ENCODE data around the gene INPP4B.
"Not testable (repeated sequence)": the region's sequence is repeated elsewhere in the genome, so short reads cannot be mapped to it uniquely, and the experiment has no call there.

Gene INPP4B

DNA sequence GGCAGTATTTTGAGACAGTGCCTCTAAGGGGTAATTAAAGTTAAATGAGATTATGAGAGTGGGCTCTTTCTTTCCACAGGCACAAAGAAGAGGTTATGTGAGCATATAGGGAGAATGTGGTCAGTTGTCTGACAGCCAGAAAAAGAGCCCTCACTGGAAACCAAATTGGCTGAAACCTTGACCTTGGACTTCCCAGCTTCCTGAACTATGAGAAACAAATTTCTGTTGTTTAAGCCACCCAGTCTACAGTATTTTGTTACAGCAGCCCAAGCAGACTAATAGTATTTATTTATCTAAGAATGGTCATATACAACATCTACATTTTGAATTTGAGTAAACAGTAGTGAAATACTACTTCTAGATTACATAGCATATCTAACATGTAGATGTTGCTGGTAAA lies 736.0 kb downstream of the INPP4B start:
- no peak for DNase-seq

DNA sequence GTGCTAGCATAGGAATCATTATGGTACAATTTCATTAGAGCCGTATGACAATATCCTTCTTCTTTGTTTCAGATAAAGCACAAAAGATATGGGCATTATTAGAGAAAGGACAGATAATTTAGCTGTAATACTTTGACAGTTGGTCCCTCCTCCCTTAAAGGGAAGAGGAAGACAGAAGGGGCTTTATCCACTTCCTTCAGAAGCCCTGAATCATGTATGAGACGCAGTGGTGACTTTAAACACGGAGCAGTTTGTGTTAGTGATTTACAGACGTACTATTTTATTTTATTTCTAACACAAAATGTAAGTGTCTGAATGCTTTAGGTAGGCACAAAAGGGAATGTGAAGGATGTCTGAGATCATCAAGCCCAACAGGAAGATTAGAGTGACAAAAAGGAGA lies 742.1 kb downstream of the INPP4B start:
- no peak for DNase-seq

DNA sequence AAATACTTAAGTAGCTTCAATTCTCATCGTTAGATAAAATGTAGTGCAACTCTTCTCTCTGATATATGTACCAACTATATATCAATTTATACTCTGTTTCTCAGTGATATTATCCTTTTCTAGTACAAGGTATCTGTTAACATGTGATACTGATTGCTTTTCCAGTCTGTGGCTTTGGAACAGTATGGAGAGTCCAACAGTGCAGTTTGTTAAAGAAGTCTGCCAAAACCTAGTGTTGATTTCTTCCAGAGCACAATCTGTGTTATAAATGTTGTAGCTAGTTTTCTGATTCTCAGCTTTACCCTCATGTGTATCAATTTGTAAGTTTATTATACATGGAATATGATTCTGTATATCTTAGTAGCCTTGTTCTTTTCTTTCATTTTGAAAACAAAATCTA lies 744.7 kb downstream of the INPP4B start:
- no peak for DNase-seq

DNA sequence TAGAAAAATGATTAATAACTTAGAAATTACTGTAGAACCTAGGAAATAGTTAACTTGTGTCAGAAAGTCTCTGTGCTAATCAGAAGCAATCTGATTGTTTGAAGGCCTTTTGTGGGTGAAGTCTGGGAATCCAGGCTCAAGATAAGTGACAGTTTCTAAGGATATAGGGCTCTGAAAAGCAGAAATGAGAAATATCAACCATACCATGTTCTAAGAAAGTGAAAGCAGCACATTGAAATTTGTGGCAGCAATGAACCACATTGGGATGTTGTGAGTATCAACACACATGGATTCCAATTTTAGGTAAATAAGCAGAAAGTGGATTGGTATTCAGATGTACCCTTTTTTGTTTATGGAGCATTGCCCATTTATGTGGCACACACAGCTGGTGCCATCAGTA lies 745.2 kb downstream of the INPP4B start:
- no peak for DNase-seq

DNA sequence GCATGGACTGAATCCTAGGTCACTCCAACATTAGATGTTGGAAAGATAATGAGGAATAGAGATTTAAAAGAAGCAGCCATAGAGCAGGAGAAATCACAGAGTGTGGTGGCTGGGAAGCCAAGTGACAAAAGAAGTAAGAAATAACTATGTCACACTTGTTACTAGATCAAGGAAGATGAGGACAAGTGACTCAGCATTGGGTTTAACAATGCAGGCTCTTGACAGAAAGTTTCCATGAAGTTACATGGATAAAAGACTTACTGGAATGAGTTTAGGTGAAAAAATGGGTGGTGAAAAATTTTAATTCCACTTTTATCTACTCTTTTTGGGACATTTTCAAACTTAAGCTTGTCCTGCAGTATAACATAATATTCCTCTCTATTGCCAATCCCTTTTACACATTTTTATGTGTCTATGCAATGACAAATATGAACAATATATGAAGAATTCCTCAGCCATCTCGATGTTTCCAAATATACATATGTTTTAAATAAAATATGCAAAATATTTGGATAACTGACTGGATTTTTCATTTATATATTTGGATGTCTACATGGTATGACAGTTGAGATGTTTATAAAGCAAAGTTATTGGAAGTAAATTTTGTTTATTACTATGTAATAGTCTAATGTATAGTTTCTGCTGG lies 747.1 kb downstream of the INPP4B start:
- no peak for DNase-seq

DNA sequence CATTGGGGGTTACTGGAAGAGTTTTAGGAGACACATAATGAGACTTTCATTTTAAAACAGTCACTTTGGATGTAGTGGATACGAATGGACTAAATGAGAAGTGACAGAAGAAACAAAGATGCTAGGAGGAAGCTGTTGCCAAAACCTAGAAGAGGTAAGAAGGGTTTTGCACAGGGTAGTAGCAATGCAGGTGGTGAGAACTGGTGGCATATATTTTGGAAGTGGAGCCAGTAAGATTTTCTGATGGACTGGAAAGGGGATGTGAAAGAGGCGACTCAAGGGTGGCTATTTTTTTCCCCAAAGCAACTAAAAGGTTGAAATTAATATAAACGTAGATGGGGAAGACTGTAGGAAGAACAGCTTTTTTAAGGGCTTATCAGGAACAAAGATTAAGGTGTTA lies 747.7 kb downstream of the INPP4B start:
- DNase-seq, result no peak

DNA sequence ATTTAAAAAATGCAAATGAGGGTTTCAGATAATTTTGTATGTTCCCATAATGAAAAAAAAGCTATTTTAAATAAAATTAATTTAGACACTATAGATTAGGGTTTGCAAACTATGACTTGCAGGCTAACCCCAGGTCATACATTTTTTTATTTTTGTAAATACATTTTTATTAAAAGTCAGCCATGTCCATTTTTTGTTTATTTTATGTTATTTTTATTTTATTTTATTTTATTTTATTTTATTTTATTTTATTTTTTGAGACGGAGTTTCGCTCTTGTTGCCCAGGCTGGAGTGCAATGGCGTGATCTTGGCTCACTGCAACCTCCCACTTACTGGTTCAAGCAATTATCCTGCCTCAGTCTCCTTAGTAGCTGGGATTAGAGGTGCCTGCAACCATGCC lies 749.1 kb downstream of the INPP4B start:
- no peak for DNase-seq

DNA sequence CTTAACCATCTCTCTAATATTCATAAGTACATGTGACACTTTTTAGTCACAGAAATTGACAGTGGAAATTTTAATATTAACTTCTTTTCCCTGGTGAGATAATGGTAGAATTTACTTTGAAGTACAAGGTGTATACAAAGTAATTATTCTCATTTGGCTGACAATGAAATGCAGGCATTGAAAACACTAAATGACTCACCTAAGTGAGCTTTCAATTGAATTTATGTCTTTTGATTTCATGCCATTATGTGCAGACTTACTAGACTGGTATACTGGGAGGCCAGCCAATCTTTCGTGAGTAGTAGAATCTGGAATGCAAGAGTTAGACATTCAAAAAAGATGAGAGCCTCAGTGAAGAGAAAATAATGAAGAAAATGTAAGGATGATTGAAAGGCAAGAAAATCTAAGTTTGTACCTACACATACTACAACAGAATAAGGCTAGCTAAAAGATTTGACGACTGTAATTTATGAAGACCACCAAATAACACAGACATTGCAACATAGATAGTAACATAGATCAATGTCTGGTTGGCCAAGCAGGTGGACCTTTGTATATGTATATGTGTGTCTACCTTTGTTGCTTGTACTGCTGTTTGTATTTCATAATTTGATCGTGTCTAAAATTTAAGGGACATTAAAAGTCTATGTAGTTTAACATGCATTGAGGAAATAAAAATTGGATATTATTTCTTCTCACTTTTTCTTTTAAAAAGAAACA lies 750.1 kb downstream of the INPP4B start:
- no peak for DNase-seq

DNA sequence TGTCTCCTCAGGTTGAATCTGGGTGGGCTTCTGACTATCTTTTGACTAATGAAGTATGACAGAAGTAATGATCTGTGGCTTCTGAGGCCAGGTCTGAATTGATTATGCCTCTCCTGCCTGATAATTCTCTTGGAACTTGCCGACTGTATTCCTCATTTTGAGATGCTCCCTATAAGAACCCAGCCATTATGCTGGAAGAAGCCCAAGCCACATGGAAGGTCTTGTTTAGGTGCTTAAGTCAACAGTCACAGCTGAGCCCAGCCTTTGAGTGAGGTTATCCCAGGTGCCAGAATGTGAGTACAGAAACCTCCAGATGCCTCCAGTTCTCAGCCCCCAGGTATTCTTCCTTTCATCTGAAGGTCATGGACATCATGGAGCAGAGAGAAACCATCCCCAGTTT lies 753.2 kb downstream of the INPP4B start:
- no peak for DNase-seq

DNA sequence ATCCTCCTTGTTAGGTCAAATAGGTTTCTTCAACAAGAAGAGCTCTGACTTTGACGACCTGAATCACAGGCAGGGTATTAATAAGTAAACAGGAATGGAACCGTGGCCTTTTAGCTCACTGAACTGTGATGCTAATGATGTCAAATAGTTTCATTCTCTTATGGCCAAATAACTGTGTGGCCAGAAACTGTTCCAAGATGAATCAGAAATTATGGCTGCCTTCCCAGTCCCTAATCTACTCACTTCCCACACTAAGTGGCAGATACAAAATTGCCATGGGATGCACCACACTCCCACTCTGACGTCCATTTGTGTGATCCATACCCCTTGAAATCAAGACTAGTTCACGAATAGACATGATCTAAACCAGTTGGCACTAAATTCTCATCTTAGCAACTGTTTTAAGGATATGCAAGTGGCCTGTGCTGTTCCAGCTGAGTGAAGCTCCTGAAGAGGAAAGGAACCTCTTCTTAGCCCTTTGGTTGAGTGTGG lies 754.4 kb downstream of the INPP4B start:
- no peak for DNase-seq

DNA sequence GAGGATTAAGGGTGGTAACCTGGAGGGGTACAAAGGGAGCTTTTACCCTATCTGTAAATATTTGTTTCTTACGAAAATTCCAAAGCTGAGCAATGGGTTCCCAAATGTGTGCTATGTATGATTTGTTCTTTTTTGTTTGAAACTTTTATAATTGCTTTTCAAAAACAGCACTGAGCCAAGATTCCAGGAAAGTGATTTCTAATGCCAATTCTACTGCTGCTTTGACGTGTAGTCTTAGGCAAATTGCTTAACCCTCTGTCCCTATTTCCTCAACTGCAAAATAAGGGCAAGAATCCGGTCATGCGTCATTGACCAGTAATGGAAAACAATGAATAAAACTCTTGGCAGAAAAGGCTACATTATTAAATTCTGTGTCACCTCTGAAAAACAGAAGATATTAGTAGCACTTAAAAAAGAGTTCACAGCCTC lies 755.0 kb downstream of the INPP4B start:
- DNase-seq, result no peak

DNA sequence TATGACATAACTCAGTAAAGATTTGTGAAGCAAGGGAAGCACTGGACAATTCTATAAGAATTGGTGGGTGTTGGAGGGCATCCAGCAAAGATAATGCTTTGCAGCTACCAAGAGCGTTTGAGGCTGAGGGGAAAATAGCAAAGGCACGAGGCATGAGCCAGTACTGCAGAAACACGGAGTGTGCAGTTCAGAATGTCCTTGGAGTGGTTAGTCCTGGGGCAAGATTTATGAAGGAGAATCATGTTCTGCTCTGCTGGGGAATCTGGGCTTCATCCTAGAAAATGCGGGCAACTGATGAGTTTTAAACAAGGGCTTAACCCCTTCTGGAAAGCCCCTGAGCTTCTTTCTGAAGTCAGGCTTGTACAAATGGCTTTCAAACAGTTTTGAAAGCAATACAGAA lies 757.2 kb downstream of the INPP4B start:
- DNase-seq, result no peak

DNA sequence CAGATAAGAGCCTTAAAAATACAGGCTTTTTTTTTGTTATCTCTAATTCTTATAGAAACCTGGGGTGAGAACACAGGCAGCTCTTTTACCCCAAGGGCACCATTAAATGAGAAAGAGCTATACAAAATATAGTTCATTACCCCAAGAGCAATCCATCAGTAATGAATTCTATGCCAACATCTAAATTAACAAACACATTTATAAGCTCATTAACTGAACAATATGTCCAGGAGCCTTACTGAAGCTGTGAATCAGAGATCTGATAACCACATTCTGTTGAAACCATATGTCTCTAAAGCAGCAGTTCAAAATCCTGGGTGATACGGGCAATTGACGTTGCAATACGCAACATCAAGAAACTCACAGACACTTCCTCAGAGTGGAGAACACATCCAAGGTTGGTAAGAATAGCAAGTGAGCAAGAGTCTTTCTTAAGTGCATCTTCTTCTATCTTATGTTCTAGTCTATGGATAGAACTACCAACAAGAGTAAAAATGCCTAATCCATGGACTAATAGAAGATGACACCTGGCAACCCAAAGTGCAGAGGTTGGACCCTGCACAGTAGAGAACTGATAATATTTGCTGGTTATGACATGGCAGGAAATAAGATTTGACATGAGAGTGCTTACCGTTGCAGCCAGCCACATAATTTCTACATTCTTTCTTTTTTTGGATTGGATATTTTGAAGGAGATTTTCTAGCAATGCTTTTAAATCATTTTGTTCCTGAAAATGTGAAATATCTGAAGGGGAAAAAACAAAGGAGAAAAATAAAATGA lies 760.4 kb downstream of the INPP4B start:
- no peak for DNase-seq

DNA sequence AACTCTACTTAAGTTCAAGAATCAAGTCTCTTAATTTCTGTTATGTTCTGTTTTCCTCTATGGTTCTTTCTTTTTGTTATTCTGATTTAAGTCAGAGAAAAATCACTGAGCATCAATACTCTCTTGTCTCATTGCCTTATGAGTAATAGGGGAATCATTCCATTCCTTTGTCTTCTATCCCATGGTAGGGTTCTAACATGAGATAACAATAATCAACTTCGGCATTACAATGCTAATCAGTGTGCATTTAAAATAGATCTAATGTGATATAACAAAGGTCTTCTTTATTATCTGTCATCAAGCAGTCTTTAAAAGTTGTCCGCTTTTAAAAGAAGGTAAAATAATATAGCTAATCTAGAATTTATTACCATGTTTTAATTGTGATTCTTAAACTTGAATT lies 762.8 kb downstream of the INPP4B start:
- no peak for DNase-seq

DNA sequence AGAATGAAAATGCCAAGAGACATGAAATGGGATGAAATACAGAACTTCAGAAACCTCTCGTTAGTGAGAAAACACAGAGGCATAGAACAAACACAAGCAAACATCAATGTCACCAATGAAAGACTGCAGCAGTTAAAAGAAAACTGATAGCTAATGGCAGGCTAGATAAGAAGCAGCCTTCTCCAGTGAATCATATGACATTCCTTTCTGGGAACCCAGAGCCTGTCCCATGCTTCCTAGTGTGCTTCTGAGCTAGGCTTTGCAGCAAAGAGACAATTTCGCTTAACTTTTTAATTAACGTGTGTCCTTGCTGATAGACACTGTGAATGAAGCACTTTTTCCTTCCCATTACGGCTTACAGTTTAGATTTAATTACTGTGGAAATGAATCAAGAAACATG lies 765.1 kb downstream of the INPP4B start:
- DNase-seq, result no peak

DNA sequence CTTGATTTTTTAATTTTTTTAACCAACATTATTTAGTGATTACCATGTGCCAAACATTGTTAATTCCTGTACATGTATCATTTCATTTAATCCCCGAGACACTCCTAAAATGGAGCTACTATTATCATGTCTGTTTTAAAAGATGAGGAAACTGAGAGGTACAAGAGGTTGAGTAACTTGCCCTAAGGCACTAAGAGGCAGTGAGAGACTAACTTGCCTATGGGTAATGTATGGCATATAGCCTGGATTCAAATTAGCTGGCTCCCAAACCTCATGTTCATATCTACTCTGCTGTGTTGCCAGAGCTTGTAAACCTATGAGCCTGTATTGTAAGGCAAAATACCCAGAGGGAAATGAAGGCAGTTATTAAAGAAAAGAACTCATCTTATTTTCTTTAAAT lies 766.1 kb downstream of the INPP4B start:
- DNase-seq, result no peak

DNA sequence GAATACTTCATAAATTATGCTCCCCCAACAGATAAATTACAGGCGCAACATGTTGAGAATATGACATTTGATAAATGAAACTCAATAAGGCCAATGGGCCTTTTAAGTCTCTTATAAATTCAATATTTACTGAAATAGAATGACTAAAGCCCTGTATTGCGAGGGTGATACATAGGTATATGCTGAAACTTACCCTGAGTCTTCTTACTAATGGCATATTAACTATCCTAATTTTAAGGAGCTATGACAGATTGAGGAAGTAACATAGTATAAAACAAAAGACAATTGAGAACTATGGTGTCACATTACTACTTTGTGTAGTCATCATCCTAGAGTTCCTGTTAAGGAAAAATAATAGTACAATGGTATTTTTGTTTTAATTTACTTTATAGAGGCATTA lies 769.1 kb downstream of the INPP4B start:
- no peak for DNase-seq

DNA sequence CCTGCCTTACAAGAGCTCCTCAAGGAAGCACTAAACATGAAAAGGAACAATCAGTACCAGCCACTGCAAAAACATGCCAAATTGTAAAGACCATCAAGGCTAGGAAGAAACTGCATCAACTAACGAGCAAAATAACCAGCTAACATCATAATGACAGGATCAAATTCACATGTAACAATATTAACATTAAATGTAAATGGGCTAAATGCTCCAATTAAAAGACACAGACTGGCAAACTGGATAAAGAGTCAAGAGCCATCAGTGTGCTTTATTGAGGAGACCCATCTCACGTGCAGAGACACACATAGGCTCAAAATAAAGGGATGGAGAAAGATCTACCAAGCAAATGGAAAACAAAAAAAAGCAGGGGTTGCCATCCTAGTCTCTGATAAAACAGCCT lies 777.8 kb downstream of the INPP4B start:
- not testable (repeated sequence) for DNase-seq

DNA sequence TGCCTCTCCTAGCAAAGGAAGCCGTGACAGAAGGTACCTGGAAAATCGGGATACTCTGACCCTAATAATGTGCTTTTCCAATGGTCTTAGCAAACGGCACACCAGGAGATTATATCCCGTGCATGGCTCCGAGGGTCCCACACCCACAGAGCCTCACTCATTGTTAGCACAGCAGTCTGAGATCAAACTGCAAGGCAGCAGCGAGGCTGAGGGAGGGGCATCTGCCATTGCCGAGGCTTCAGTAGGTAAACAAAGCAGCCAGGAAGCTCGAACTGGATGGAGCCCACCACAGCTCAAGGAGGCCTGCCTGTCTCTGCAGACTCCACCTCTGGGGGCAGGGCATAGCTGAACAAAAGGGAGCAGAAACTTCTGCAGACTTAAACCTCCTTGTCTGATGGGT lies 779.5 kb downstream of the INPP4B start:
- DNase-seq, result not testable (repeated sequence)

DNA sequence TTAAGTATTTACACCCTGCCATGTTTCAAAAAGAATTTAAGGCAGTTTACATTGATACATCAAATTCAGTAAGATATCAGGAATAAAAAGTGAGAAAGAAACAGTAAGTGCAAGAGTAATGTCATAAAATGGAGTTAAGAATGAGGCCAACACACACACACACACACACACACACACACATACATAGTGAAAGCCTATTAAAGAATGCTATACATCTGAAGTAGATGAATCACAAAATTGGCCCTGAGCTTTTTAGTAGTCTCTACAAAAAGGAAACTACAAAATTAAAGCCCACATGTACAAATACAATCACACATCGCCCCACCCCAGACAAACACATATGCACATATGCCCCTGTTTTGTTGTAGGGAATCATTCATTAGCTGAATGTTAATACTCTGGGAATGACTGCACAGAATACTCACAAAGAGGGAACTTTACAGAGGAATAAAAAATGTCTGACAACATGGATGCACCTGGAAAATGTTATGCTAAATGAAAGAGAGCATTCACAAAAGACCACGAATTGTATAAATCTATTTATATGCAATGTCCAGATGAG lies 780.9 kb downstream of the INPP4B start:
- no peak for DNase-seq

DNA sequence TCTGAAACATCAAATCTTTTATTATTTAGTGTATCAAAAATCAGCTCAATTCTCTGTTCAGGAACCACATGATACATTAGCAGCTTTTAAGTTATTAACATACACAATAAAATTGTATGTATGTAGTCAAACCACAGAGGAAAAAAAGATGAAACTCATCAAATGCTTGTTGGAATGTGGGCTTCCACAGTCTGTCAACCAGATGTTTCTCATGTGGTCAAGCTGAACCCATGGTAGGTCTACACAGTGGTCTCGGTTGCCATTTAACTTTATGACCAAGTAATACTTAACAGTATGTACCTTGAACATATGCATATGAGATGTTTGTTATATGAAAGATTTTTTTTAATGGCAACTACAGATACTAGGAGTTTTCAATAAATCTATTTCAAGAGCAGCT lies 781.9 kb downstream of the INPP4B start:
- DNase-seq, result no peak

DNA sequence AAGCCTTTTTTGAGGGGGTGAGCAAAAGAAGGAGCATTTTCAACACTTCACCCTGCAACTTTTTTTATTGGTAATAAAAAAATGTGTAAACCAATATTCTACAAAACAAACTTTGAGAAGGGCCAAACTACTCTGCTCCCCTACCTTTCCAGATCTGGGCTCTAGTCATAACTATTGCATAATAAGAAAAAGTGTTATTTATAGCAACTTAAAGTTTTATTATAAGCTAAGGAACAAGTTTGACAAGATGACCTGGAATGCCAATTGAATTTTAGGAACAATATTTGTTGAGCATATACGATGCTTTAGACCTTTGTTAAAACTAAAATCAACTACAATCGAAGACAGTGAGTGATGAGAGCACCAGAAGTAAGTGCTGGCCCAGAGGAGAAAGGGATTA lies 800.1 kb downstream of the INPP4B start:
- no peak for DNase-seq

DNA sequence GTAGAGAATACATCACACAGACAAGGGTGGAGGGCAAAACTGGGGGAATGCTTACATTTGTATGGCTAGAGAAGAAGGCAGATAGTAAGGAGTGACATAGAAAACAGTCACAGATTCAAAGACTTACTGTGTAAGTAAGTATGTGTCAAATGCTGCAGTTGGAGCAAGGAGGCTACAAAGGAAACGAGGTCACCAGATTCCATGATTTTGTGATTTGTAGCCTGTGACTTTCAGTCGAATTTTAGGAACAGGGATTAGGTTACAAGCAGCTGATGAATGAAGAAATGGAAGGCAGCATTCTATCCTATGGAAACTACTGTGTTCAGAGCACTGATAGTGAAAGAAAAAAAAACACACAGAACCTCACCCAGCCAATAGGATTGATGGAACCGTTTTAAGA lies 801.8 kb downstream of the INPP4B start:
- DNase-seq, result no peak

DNA sequence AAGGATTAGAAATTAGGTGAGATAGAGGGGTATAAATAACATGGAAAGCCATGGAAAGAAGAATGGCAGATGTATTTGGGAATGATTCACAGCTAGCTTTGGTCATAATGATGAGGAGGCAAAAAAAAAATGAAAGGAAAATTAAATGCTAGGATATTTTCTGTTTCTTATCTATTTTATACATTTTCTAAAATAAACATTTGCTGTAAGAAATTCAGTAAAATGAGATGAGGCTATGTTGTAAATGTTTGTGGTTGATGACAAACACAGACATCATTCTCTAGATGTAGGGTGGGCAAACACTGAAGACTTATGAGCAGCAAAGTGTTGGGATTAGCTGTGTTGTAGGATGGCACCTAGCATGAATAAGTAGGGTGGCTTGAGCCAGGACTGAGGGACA lies 802.6 kb downstream of the INPP4B start:
- no peak for DNase-seq
